IMR-90 (cell line): ENCODE measurements around the gene FAM219A. TPM values are rescaled to one million over a fixed set of nuclear protein-coding genes. Genes with fewer than 3 reads are reported as not detected.

Experiments
- ATAC-seq: fragments of 200-7000 bp; cut with Tn5 transposase; 2 replicates; pipeline ENCODE4 v1.9.1; 2020; ENCODE audit warnings: low read depth, mild to moderate bottlenecking, moderate library complexity
- BruUV-seq: library from RNA; stranded (reverse); fragments of 400-500 nt; replicated peaks from 2 replicates; lab custom pipeline; 2021; lab: Mats Ljungman, UMichigan
- CTCF ChIA-PET: fragments of 300-600 bp; formaldehyde crosslinking; extraction: SDS; loops from one replicate; lab custom pipeline; 2021; ENCODE audit warnings: antibody characterized with exemption; lab: Yijun Ruan, JAX
- POLR2A ChIA-PET: fragments of 300-600 bp; sonication (Branson Sonifier 250); formaldehyde crosslinking; loops from one replicate; lab custom pipeline; 2022; ENCODE audit warnings: antibody characterized with exemption; ENCODE audit not compliant: unreplicated experiment; lab: Charles Lee
- DNase-seq: peaks from one replicate; pipeline ENCODE4 v3.0.0; 2013
- H2AFZ ChIP-seq: replicated peaks from 2 replicates; pipeline ENCODE3; 2013; ENCODE audit warnings: low read length, mild to moderate bottlenecking; ENCODE audit not compliant: poor library complexity
- H2AK5ac ChIP-seq: 2 replicates; pipeline ENCODE4 v1.6.1; 2013; ENCODE audit warnings: low read depth, low read length, inconsistent platforms
- H2AK9ac ChIP-seq: replicated peaks from 2 replicates; pipeline ENCODE3; 2013; ENCODE audit warnings: mild to moderate bottlenecking, low read depth, low read length, moderate library complexity; ENCODE audit not compliant: poor library complexity
- H2BK120ac ChIP-seq: 2 replicates; pipeline ENCODE4 v1.6.1; 2013; ENCODE audit warnings: low read depth, low read length, inconsistent platforms
- H2BK15ac ChIP-seq: 3 replicates; pipeline ENCODE4 v1.6.1; 2013; ENCODE audit warnings: low read depth, low read length, inconsistent platforms
- H2BK20ac ChIP-seq: 2 replicates; pipeline ENCODE4 v1.6.1; 2013; ENCODE audit warnings: low read depth, mild to moderate bottlenecking, inconsistent platforms, low read length, moderate library complexity
- H2BK5ac ChIP-seq: 2 replicates; pipeline ENCODE4 v1.6.1; 2013; ENCODE audit warnings: mild to moderate bottlenecking, low read depth, low read length, inconsistent platforms; ENCODE audit not compliant: poor library complexity, severe bottlenecking
- H3K14ac ChIP-seq: replicated peaks from 2 replicates; pipeline ENCODE4 v1.6.1; 2013; ENCODE audit warnings: low read depth, low read length, inconsistent platforms
- H3K18ac ChIP-seq: 2 replicates; pipeline ENCODE4 v1.6.1; 2013; ENCODE audit warnings: low read depth, low read length, control low read depth
- H3K23ac ChIP-seq: 2 replicates; pipeline ENCODE4 v1.6.1; 2013; ENCODE audit warnings: low read depth, low read length, inconsistent platforms
- H3K27ac ChIP-seq: 2 replicates; pipeline ENCODE4 v1.5.1; 2013; ENCODE audit warnings: mild to moderate bottlenecking, control low read depth, low read length; ENCODE audit not compliant: insufficient read depth
- H3K27me3 ChIP-seq: 2 replicates; pipeline ENCODE4 v1.6.1; 2013; ENCODE audit warnings: low read length; ENCODE audit not compliant: control insufficient read depth, insufficient read depth
- H3K36me3 ChIP-seq: 2 replicates; pipeline ENCODE4 v1.6.1; 2013; ENCODE audit warnings: low read length, mixed read lengths; ENCODE audit not compliant: control insufficient read depth, insufficient read depth
- H3K4ac ChIP-seq: 2 replicates; pipeline ENCODE4 v1.6.1; 2013; ENCODE audit warnings: low read depth, low read length, inconsistent platforms
- H3K4me1 ChIP-seq: 2 replicates; pipeline ENCODE4 v1.6.1; 2013; ENCODE audit warnings: low read length, mixed read lengths; ENCODE audit not compliant: control insufficient read depth, insufficient read depth
- H3K4me2 ChIP-seq: 2 replicates; pipeline ENCODE4 v1.6.1; 2013; ENCODE audit warnings: low read depth, mild to moderate bottlenecking, control low read depth, low read length, moderate library complexity
- H3K4me3 ChIP-seq: 2 replicates; pipeline ENCODE4 v1.5.1; 2013; ENCODE audit warnings: low read depth, mild to moderate bottlenecking, control low read depth, low read length, moderate library complexity; ENCODE audit not compliant: insufficient read depth
- H3K56ac ChIP-seq: 2 replicates; pipeline ENCODE4 v1.6.1; 2013; ENCODE audit warnings: low read length, inconsistent platforms; ENCODE audit not compliant: insufficient read depth; ENCODE audit errors: extremely low read depth
- H3K79me1 ChIP-seq, 2 experiments: 2 replicates each; pipeline ENCODE4 v1.6.1; 2013; ENCODE audit warnings: low read length in 2 of 2, inconsistent platforms in 1 of 2, low read depth in 1 of 2
- H3K9ac ChIP-seq: 2 replicates; pipeline ENCODE4 v1.6.1; 2013; ENCODE audit warnings: low read depth, low read length, control low read depth
- H3K9me1 ChIP-seq: 2 replicates; pipeline ENCODE4 v1.6.1; 2013; ENCODE audit warnings: low read length, inconsistent platforms; ENCODE audit not compliant: insufficient read depth
- H3K9me3 ChIP-seq: 2 replicates; pipeline ENCODE4 v1.6.1; 2013; ENCODE audit warnings: low read length; ENCODE audit not compliant: control insufficient read depth, insufficient read depth
- H4K20me1 ChIP-seq: 2 replicates; pipeline ENCODE4 v1.6.1; 2013; ENCODE audit warnings: low read length, inconsistent platforms; ENCODE audit not compliant: insufficient read depth
- H4K5ac ChIP-seq: 2 replicates; pipeline ENCODE4 v1.6.1; 2013; ENCODE audit warnings: mild to moderate bottlenecking, low read depth, low read length, control low read depth
- H4K8ac ChIP-seq, 2 experiments: 2 replicates each; pipeline ENCODE4 v1.6.1; 2013; ENCODE audit warnings: low read depth in 2 of 2, low read length in 2 of 2, control low read depth in 1 of 2, inconsistent platforms in 1 of 2
- H4K91ac ChIP-seq: 2 replicates; pipeline ENCODE4 v1.6.1; 2013; ENCODE audit warnings: low read depth, low read length, inconsistent platforms; ENCODE audit not compliant: insufficient read depth
- CEBPB ChIP-seq: IDR thresholded peaks from 2 replicates; pipeline ENCODE4 v1.6.1; 2012; ENCODE audit warnings: low read depth, low read length, improper control_type of control experiment
- CHD1 ChIP-seq: IDR thresholded peaks from 2 replicates; pipeline ENCODE4 v1.6.1; 2012; ENCODE audit warnings: low read depth, low read length, improper control_type of control experiment
- CTCF ChIP-seq: conservative IDR thresholded peaks from 2 replicates; pipeline ENCODE4 v1.5.1; 2012; ENCODE audit warnings: mild to moderate bottlenecking, low read depth, low read length, improper control_type of control experiment
- ELK1 ChIP-seq: fragments of 150-350 bp; IDR thresholded peaks from 2 replicates; pipeline ENCODE4 v1.6.1; 2016; ENCODE audit warnings: low read depth, mild to moderate bottlenecking, low read length, moderate library complexity, borderline replicate concordance
- MAFK ChIP-seq: IDR thresholded peaks from 2 replicates; pipeline ENCODE4 v1.6.1; 2012; ENCODE audit warnings: low read depth, low read length, improper control_type of control experiment
- MAZ ChIP-seq: IDR thresholded peaks from 2 replicates; pipeline ENCODE4 v1.6.1; 2012; ENCODE audit warnings: low read depth, mild to moderate bottlenecking, low read length, improper control_type of control experiment, moderate library complexity, borderline replicate concordance
- MXI1 ChIP-seq: IDR thresholded peaks from 2 replicates; pipeline ENCODE4 v1.6.1; 2012; ENCODE audit warnings: low read depth, mild to moderate bottlenecking, low read length, moderate library complexity, borderline replicate concordance
- NFE2L2 ChIP-seq: fragments of 150-350 bp; IDR thresholded peaks from 2 replicates; pipeline ENCODE4 v1.6.1; 2016; ENCODE audit warnings: low read depth, mild to moderate bottlenecking, low read length
- POLR2A ChIP-seq: IDR thresholded peaks from 2 replicates; pipeline ENCODE4 v1.6.1; 2012; ENCODE audit warnings: mild to moderate bottlenecking, low read depth, low read length
- RAD21 ChIP-seq: IDR thresholded peaks from 2 replicates; pipeline ENCODE4 v1.6.1; 2012; ENCODE audit warnings: low read length, improper control_type of control experiment
- RCOR1 ChIP-seq: IDR thresholded peaks from 2 replicates; pipeline ENCODE4 v1.6.1; 2012; ENCODE audit warnings: mild to moderate bottlenecking, low read length, improper control_type of control experiment; ENCODE audit not compliant: insufficient replicate concordance
- RFX5 ChIP-seq: IDR thresholded peaks from 2 replicates; pipeline ENCODE4 v1.8.0; 2012; ENCODE audit warnings: low read depth, mild to moderate bottlenecking, low read length, moderate library complexity
- SMC3 ChIP-seq: fragments of 150-350 bp; IDR thresholded peaks from 2 replicates; pipeline ENCODE4 v1.6.1; 2016; ENCODE audit warnings: low read depth, mild to moderate bottlenecking, antibody characterized with exemption, low read length, moderate library complexity
- USF2 ChIP-seq: fragments of 150-350 bp; IDR thresholded peaks from 2 replicates; pipeline ENCODE4 v1.6.1; 2017; ENCODE audit warnings: mild to moderate bottlenecking, antibody characterized with exemption, low read length, low read depth
- dilution Hi-C: fragments of 300-500 bp; cut with HindIII; formaldehyde crosslinking; loops from one replicate; pipeline ENCODE4 v1.14.3; 2018; ENCODE audit warnings: low sequenced_read_pairs; ENCODE audit not compliant: unreplicated experiment
- in situ Hi-C: fragments of 300-500 bp; cut with MboI; formaldehyde crosslinking; loops from 3 replicates; pipeline ENCODE4 v1.14.3; 2019; ENCODE audit warnings: low sequenced_read_pairs, inconsistent platforms, mixed read lengths
- intact Hi-C: fragments of 100-400 bp; cut with micrococcal nuclease; formaldehyde crosslinking; loops from 2 replicates; pipeline ENCODE4 v1.10.0; 2022
- polyA plus RNA-seq, 3 experiments: library from polyadenylated mRNA; depleted of rRNA; stranded (reverse); fragments of >200 nt; gene quantifications; 2 replicates each; pipeline ENCODE4 v1.2.3, GENCODE V29; 2012; ENCODE audit warnings: low replicate concordance in 1 of 3
- total RNA-seq: library from RNA; depleted of rRNA; stranded (reverse); fragments of >200 nt; gene quantifications from 2 replicates; pipeline ENCODE4 v1.2.3, GENCODE V29; 2012

Gene FAM219A
- total and polyA plus RNA-seq, 2 of the 4 experiments (the other 2 are of a cell fraction), result 4.8 to 20.8 TPM

GRCh38 chr9:34403554-34404380 lies 54.6 kb downstream of the FAM219A start:
- intact Hi-C loops, result loop anchor here (1.0 to 2.0 kb wide), 3 partner anchors 97 to 197 kb away; no protein-coding TSS in a partner anchor
- Histone ChIP-seq H3K9ac (no peak overlapping the region), H2BK120ac (no peak overlapping the region), H3K23ac (no peak overlapping the region), H3K36me3 (peaks cover 41% of the 10 kb centered on the region), H2BK15ac (no peak overlapping the region), H2BK5ac (no peak overlapping the region), H3K27me3 (no peaks in the 10 kb centered on the region), H3K9me3 (no peaks in the 10 kb centered on the region), H3K56ac (no peak overlapping the region), H2AK5ac (no peak overlapping the region), H2AFZ (no peak overlapping the region), H3K14ac (no peak overlapping the region), H2BK20ac (no peak overlapping the region), H3K4me2 (no peak overlapping the region), H3K9me1 (peaks cover 6% of the 10 kb centered on the region; the same call in 1 of the 2 replicates), H3K18ac (no peak overlapping the region), H3K79me1 (peaks cover 0 to 16% of the 10 kb centered on the region in 2 experiments; a peak in 1 of 4 replicates), H4K20me1 (peaks cover 34% of the 10 kb centered on the region), H2AK9ac (no peak overlapping the region), H4K8ac (no peak overlapping the region), H3K4me1 (no peaks in the 10 kb centered on the region; the same call in 1 of the 2 replicates), H3K4ac (no peak overlapping the region), H3K27ac (no peak overlapping the region), H3K4me3 (no peak overlapping the region), H4K5ac (no peak overlapping the region), H4K91ac (no peak overlapping the region)
- ATAC-seq (peak; percentile 90), DNase-seq (peak; percentile 68)
- dilution Hi-C loops, result no loop called here
- POLR2A ChIA-PET, result interaction anchor here (1.4 kb wide), 1 partner anchor 188 kb away, joined by 5 read pairs; no protein-coding TSS in a partner anchor
- CTCF ChIA-PET, result interaction anchor here (0.5 to 1.8 kb wide), 30 partner anchors 10 to 780 kb away, joined by 3 to 17 read pairs (median 4); partner anchors contain the start of gene RPP25L
- BruUV-seq, result no TSS peak
- in situ Hi-C loops, result no loop called here
- TF ChIP-seq ELK1 (no peak), CTCF (peak; percentile 97), RCOR1 (no peak), MAFK (no peak), CHD1 (no peak), RAD21 (peak; percentile 84), SMC3 (peak; percentile 75), MAZ (no peak), CEBPB (no peak), USF2 (no peak), NFE2L2 (no peak), MXI1 (no peak), POLR2A (no peak), RFX5 (no peak)
